Ovary (tissue), 9 donors: Measurements from ENCODE around the gene DPP9. TPM values are rescaled to one million over a fixed set of nuclear protein-coding genes. Genes with fewer than 3 reads are reported as not detected.
A peak's percentile ranks its signal among the peaks of the same experiment; 100 is the strongest.

Experiments
- DNase-seq, 5 donors: peaks; one replicate each; pipeline ENCODE4 v3.0.0-alpha.2; 2019 to 2020
- H3K27ac ChIP-seq, 2 donors: fragments of 200-600 bp; one replicate each; pipeline versions ENCODE4 v1.5.1 to v1.8.0; 2019 to 2022
- H3K27me3 ChIP-seq: fragments of 200-600 bp; one replicate; pipeline ENCODE4 v1.8.0; 2022
- H3K36me3 ChIP-seq: fragments of 200-600 bp; sonication (generic); one replicate; pipeline ENCODE4 v1.5.1; 2019
- H3K4me1 ChIP-seq: one replicate; pipeline ENCODE4 v1.8.1; 2013; ENCODE audit warnings: mild to moderate bottlenecking, moderate library complexity; ENCODE audit not compliant: insufficient read depth
- H3K4me3 ChIP-seq: fragments of 200-600 bp; sonication (generic); one replicate; pipeline ENCODE4 v1.5.1; 2017
- H3K9me3 ChIP-seq, 2 donors: fragments of 200-600 bp in 1 of 2; sonication (generic) in 1 of 2; one replicate each; pipeline versions ENCODE4 v1.5.1 to v1.8.1; 2013 to 2019; ENCODE audit warnings: mild to moderate bottlenecking in 1 of 2, moderate library complexity in 1 of 2
- CTCF ChIP-seq, 3 donors: fragments of 450-650 bp in 2 of 3; fragments of 200-600 bp in 1 of 3; IDR thresholded peaks; one replicate each; pipeline versions ENCODE4 v1.5.1 to v1.8.0; 2016 to 2022; ENCODE audit warnings: antibody characterized with exemption in 3 of 3, mild to moderate bottlenecking in 1 of 3
- EP300 ChIP-seq: sonication (generic); formaldehyde crosslinking; IDR thresholded peaks from one replicate; pipeline ENCODE4 v1.6.1; 2017; ENCODE audit warnings: antibody characterized with exemption
- POLR2A ChIP-seq: fragments of 450-650 bp; IDR thresholded peaks from one replicate; pipeline ENCODE4 v1.6.1; 2017; ENCODE audit warnings: antibody characterized with exemption, mild to moderate bottlenecking, moderate library complexity
- WGBS, 3 donors: extraction: QIAGEN DNeasy Blood & Tissue Kit in 1 of 3; methylation state at CpG; one replicate each; pipeline versions ENCODE4 v1.1.5 to v1.1.7; 2013 to 2017; 5-methylcytosine and 5-hydroxymethylcytosine counted together
- intact Hi-C, 4 donors: fragments of 100-400 bp; cut with DNase I; formaldehyde crosslinking; loops; one replicate each; pipeline versions ENCODE4 v1.11.0 to v1.15.1; 2022 to 2023
- polyA plus RNA-seq, 2 donors: library from polyadenylated mRNA; stranded (reverse); fragments of 200-250 nt in 1 of 2; fragments of 350-450 nt in 1 of 2; fragmentation: Illumina TruSeq in 1 of 2; extraction: RNeasy Lipid Tissue Mini Kit (QIAGEN cat#74804) in 1 of 2; gene quantifications; one replicate each; pipeline ENCODE4 v1.2.3, GENCODE V29; 2013 to 2014
- total RNA-seq, 7 donors: library from RNA; depleted of rRNA in 2 of 7; stranded (reverse); fragments of >200 nt in 2 of 7; fragmentation: NEBNext Ultra II Directional in 3 of 7; extraction: Animal tissue kit (Norgen Biotek cat#: 25700) in 3 of 7; gene quantifications; one replicate each; pipeline versions ENCODE4 v1.1.0 to v1.2.4, GENCODE V29; 2016 to 2023
- donor health status: DM: no; HTN: no; CAD: no; lungs with moderate emphysema.
- donor health status: DM: no; HTN: no; CAD: no.
- donor health status: Bipolar disorder and iron deficiency.
- donor health status: DM: yes; HTN: yes; CAD: no.
- donor health status: DM: no; HTN: no; CAD: no.
- donor health status: DM: yes; HTN: yes; CAD: no.

Gene DPP9
- total and polyA plus RNA-seq, 9 donors: 14.4 to 69.5 (median 40.1) TPM

- WGBS, 3 donors: 80 to 84% (median 82%) methylated on average over 10 of the region's 10 CpGs
- TF ChIP-seq CTCF (IDR thresholded peaks at IDR 0.05) (no peak), POLR2A (no peak), EP300 (no peak)
Measured at GRCh38 chr19:4728871-4729270, 5.2 kb upstream of the DPP9 start.

DNA sequence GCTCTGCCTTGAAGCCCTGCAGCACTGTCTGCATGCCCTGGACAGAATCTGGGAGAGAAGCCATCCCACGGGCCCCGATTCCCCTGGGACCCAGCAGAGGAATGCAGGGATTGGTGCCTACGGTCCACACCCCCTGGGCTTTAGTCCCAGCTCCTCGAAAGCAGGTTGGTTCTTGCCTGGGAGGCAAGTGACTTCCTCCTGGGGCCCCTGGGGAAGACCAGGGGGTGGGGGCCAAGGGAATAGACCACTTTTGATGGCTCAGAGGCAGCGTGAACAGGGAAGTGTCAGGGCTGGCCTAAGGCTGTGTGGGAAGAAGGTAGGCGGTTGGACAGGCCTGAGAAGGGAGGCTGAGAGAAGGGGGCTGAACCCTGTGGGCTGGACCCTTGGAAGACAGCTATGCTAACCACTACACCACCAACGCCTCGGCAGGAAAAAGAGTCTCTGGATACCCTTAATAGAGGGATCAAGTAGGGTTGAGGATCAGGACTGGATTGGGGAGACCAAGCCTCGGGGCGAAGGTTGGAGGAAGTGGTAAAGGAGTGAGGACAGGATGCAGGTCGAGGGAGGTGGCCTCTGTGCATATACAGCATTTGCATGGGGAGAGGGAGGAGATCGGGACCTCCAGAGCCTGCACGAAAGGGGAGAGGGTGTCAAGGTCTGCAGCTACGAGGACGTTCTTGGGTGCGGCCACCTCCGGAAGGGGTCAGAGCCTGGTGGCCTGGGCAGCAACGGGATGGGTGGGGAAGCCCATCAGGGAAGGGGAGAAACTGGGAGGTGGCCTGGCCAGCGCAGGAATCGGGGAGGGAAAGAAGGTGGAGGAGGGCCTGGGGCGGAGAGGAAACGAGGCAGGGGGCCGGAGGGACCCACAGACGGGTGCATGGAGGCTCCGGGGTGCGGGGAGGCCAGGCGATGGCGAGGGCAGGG is 709 bp downstream of the DPP9 start:
- TF ChIP-seq EP300 (no peak), POLR2A (no peak), CTCF (IDR thresholded peaks at IDR 0.05) (no peak)
- Histone ChIP-seq H3K36me3 (no peaks in the 10 kb centered on the region), H3K27me3 (no peaks in the 10 kb centered on the region), H3K9me3 (no peaks in the 10 kb centered on the region), H3K4me3 (peak overlapping the region; percentile 89), H3K27ac (peak overlapping the region; percentile 69 to 90), H3K4me1 (peaks cover 7% of the 10 kb centered on the region)
- intact Hi-C loops: no loop called here
- 1% methylated on average over 28 of the region's 28 CpGs for WGBS, 3 donors
- peak; percentile 70 to 83 (median 81) for DNase-seq

More at GRCh38 chr19:4728871-4729270, 5.2 kb upstream of the DPP9 start:
- no peak overlapping the region for H3K27ac ChIP-seq
- H3K36me3 ChIP-seq: no peaks in the 10 kb centered on the region
- H3K4me1 ChIP-seq: peaks cover 2% of the 10 kb centered on the region
- no peak for DNase-seq
- intact Hi-C loops: no loop called here
- no peaks in the 10 kb centered on the region for H3K9me3 ChIP-seq
- no peaks in the 10 kb centered on the region for H3K27me3 ChIP-seq
- no peak overlapping the region for H3K4me3 ChIP-seq

DNA sequence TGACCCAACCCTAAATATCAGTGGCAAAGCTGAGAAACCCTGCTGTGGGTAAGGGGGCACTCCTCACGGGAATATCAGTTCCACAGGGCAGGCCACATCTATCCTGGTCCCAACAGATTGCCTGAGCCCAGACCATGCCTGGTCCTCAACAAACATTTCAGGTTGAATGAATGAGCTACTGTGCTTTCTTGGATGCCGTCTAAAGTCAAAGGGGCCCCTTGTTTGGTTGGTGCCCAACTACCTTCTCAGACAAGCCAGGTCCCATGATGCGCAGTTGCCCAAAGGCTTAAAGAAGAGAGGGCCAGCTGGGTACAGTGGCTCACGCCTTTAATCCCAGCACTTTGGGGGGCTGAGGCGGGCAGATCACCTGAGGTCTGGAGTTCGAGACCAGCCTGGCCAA is 2.4 kb downstream of the DPP9 start:
- intact Hi-C loops: no loop called here
- TF ChIP-seq POLR2A: no peak
- no peak for TF ChIP-seq EP300
- no peak for TF ChIP-seq CTCF (IDR thresholded peaks at IDR 0.05)
- WGBS, 3 donors: 93 to 95% (median 94%) methylated on average over 6 of the region's 6 CpGs

DNA sequence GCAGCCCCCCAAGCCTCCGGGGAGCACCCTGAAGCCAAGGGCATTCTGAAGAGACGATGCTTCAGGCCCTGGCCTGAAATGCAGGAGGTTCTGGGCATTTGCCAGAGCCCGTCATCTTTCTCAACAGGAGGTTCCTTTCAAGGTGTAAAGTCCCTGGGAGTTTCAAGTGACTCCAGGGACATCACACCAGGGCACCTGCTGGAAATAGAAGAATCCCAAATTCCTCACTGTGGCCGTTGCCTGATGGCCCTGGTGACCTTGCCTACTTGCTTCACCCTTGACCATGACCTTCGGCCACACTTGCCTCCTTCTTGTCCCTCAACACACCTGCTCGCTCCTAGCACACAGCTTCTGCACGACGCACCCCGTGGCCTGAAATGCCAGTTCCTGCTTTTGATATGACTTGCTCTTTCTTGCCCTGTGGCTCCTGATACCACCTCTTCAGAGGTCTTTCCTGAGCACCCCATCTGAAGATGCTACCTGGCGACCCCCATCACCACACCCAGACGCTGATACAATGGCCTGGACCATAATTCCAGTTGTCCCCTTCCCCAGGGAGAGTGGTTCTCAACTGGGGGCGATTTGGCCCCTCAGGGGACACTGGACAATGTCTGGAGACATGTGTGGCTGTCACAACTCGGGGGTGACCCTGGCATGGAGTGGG is 3.5 kb downstream of the DPP9 start:
- Histone ChIP-seq H3K27me3 (no peaks in the 10 kb centered on the region), H3K36me3 (no peaks in the 10 kb centered on the region), H3K4me3 (no peak overlapping the region), H3K4me1 (peaks cover 7% of the 10 kb centered on the region), H3K9me3 (no peaks in the 10 kb centered on the region), H3K27ac (no peak overlapping the region)
- 73 to 84% (median 82%) methylated on average over 12 to 13 of the region's 13 CpGs for WGBS, 3 donors
- no peak for TF ChIP-seq EP300
- no peak for TF ChIP-seq CTCF (IDR thresholded peaks at IDR 0.05)
- no peak for TF ChIP-seq POLR2A
- intact Hi-C loops: no loop called here
- peak in 1 of 5 donors; percentile 19 for DNase-seq

More for the DNA sequence above, 2.4 kb downstream of the DPP9 start:
- no peak for DNase-seq
- Histone ChIP-seq H3K4me3 (no peak overlapping the region), H3K4me1 (peaks cover 7% of the 10 kb centered on the region), H3K27me3 (no peaks in the 10 kb centered on the region), H3K9me3 (no peaks in the 10 kb centered on the region), H3K36me3 (no peaks in the 10 kb centered on the region), H3K27ac (no peak overlapping the region)
